Measurements from ENCODE around the gene RHOH. TPM values are rescaled to one million over a fixed set of nuclear protein-coding genes. Genes with fewer than 3 reads are reported as not detected.

The RHOH gene
- total RNA-seq, 1 donor from 2014 or later, result 0.29 TPM

- TF ChIP-seq CTCF (IDR thresholded peaks at IDR 0.05; ENCODE audit: unreplicated experiment), result no peak
- Mint-ChIP-seq H3K4me3 (no peak overlapping the region), H3K27me3 (ENCODE audit: low read depth) (no peaks in the 10 kb centered on the region), H3K27ac (no peak overlapping the region), H3K36me3 (no peaks in the 10 kb centered on the region), H3K9me3 (no peaks in the 10 kb centered on the region), H3K4me1 (peaks cover 7% of the 10 kb centered on the region)
- no peak for DNase-seq (ENCODE audit: low spot score in 2 of 2, unreplicated experiment in 2 of 2)
These were observed 18.0 kb downstream of the RHOH start for GRCh38 chr4:40214661-40215418.

- no peak for TF ChIP-seq CTCF (IDR thresholded peaks at IDR 0.05; ENCODE audit: unreplicated experiment)
- Mint-ChIP-seq H3K27me3 (ENCODE audit: low read depth) (no peaks in the 10 kb centered on the region), H3K27ac (no peak overlapping the region), H3K4me1 (peaks cover 7% of the 10 kb centered on the region), H3K9me3 (peaks cover 4% of the 10 kb centered on the region), H3K36me3 (no peaks in the 10 kb centered on the region), H3K4me3 (no peak overlapping the region)
- no peak for DNase-seq (ENCODE audit: low spot score in 2 of 2, unreplicated experiment in 2 of 2)
These were observed 20.0 kb downstream of the RHOH start for GRCh38 chr4:40216622-40217366.

GRCh38 chr4:40221744-40222143 lies 24.9 kb downstream of the RHOH start:
- H3K4me3 Mint-ChIP-seq, result no peak overlapping the region
- H3K27me3 Mint-ChIP-seq (ENCODE audit: low read depth), result no peaks in the 10 kb centered on the region
- no peak for TF ChIP-seq CTCF (IDR thresholded peaks at IDR 0.05; ENCODE audit: unreplicated experiment)
- no peaks in the 10 kb centered on the region for H3K36me3 Mint-ChIP-seq
- H3K9me3 Mint-ChIP-seq, result peaks cover 17% of the 10 kb centered on the region
- no peak for DNase-seq (ENCODE audit: low spot score in 2 of 2, unreplicated experiment in 2 of 2)
- peaks cover 8% of the 10 kb centered on the region for H3K4me1 Mint-ChIP-seq
- H3K27ac Mint-ChIP-seq, result no peak overlapping the region

- H3K36me3 Mint-ChIP-seq, result no peaks in the 10 kb centered on the region
- no peak overlapping the region for H3K4me3 Mint-ChIP-seq
- H3K4me1 Mint-ChIP-seq, result peaks cover 5% of the 10 kb centered on the region
- H3K27ac Mint-ChIP-seq, result no peak overlapping the region
- no peaks in the 10 kb centered on the region for H3K27me3 Mint-ChIP-seq (ENCODE audit: low read depth)
- no peak for DNase-seq (ENCODE audit: low spot score in 2 of 2, unreplicated experiment in 2 of 2)
- H3K9me3 Mint-ChIP-seq, result peaks cover 17% of the 10 kb centered on the region
- TF ChIP-seq CTCF (IDR thresholded peaks at IDR 0.05; ENCODE audit: unreplicated experiment), result no peak
These were observed 26.5 kb downstream of the RHOH start for GRCh38 chr4:40223343-40223742.

- Mint-ChIP-seq H3K4me1 (peaks cover 5% of the 10 kb centered on the region), H3K27ac (no peak overlapping the region), H3K4me3 (no peak overlapping the region), H3K27me3 (ENCODE audit: low read depth) (no peaks in the 10 kb centered on the region), H3K9me3 (peaks cover 17% of the 10 kb centered on the region), H3K36me3 (no peaks in the 10 kb centered on the region)
- TF ChIP-seq CTCF (IDR thresholded peaks at IDR 0.05; ENCODE audit: unreplicated experiment), result no peak
- DNase-seq (ENCODE audit: low spot score in 2 of 2, unreplicated experiment in 2 of 2), result no peak
These were observed 27.6 kb downstream of the RHOH start for GRCh38 chr4:40224432-40224831.
